Parathyroid adenoma (tissue), 2 donors: ENCODE data around the gene BID.

Experiments used
- H2AFZ ChIP-seq: fragments of 300-600 bp; sonication (generic); one replicate; pipeline ENCODE4 v1.7.0; 2017; ENCODE audit warnings: antibody characterized with exemption, mild to moderate bottlenecking
- H3K27ac ChIP-seq: fragments of 300-600 bp; sonication (generic); one replicate; pipeline ENCODE4 v1.7.0; 2017
- H3K27me3 ChIP-seq: fragments of 300-600 bp; sonication (generic); one replicate; pipeline ENCODE4 v1.7.0; 2017; ENCODE audit warnings: low read length; ENCODE audit not compliant: control insufficient read depth, insufficient read depth
- H3K36me3 ChIP-seq: fragments of 300-600 bp; sonication (generic); one replicate; pipeline ENCODE4 v1.7.0; 2017; ENCODE audit warnings: low read length; ENCODE audit not compliant: control insufficient read depth, insufficient read depth
- H3K4me1 ChIP-seq: fragments of 300-600 bp; sonication (generic); one replicate; pipeline ENCODE4 v1.7.0; 2017; ENCODE audit warnings: control low read depth
- H3K4me2 ChIP-seq: fragments of 300-600 bp; sonication (generic); one replicate; pipeline ENCODE4 v1.7.0; 2017; ENCODE audit warnings: low read length
- H3K4me3 ChIP-seq: fragments of 300-600 bp; sonication (generic); one replicate; pipeline ENCODE4 v1.7.0; 2017; ENCODE audit warnings: low read depth, low read length
- H3K79me2 ChIP-seq: fragments of 300-600 bp; sonication (generic); one replicate; pipeline ENCODE4 v1.7.0; 2017; ENCODE audit warnings: control low read depth
- H3K9ac ChIP-seq: fragments of 300-600 bp; sonication (generic); one replicate; pipeline ENCODE4 v1.7.0; 2017; ENCODE audit warnings: mild to moderate bottlenecking
- H3K9me3 ChIP-seq: fragments of 300-600 bp; sonication (generic); one replicate; pipeline ENCODE4 v1.7.0; 2017; ENCODE audit warnings: low read length; ENCODE audit not compliant: control insufficient read depth
- TF ChIP-seq, protein P1 (sequence below): fragments of 300-600 bp; sonication (generic); IDR thresholded peaks from one replicate; pipeline ENCODE4 v1.7.0; 2017; ENCODE audit warnings: antibody characterized with exemption, mild to moderate bottlenecking
- donor health status: primary hyperparathyroidism.

The BID gene

DNA sequence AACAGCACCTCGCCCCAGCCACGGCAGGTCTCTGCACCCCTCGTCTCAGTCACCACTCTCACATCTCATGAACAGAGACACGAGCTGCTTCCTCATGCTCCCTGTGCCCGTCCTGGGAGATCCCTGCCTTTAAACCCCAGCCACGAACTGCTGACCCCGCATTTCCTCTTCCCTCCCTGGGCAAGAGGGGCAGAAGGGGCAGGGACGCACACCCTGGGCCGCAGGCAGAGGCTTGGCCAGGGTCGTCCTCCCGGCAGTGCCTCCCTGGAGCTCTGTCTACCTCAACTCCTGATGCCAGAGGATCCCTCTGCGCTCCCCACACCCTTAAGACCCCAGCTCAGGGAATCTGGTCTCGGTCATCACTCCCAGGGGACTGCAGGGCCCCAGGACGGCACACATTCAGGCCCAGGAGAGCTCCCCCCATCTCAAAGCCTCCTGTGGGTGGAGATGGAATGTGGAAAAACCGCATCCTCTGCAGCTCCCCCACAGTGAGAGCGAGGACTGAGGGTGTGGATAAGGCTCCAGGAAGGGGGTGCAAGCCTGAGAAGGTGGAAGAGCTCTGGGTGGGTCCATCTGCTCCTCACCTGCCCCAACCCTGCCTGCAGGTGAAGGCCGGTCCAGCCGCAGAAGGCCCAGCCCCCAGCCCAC is 1.2 kb downstream of the BID start:
- peak overlapping the region; percentile 70 for H3K4me2 ChIP-seq
- no peaks in the 10 kb centered on the region for H3K27me3 ChIP-seq
- no peak overlapping the region for H3K9ac ChIP-seq
- TF ChIP-seq, protein P1, sequence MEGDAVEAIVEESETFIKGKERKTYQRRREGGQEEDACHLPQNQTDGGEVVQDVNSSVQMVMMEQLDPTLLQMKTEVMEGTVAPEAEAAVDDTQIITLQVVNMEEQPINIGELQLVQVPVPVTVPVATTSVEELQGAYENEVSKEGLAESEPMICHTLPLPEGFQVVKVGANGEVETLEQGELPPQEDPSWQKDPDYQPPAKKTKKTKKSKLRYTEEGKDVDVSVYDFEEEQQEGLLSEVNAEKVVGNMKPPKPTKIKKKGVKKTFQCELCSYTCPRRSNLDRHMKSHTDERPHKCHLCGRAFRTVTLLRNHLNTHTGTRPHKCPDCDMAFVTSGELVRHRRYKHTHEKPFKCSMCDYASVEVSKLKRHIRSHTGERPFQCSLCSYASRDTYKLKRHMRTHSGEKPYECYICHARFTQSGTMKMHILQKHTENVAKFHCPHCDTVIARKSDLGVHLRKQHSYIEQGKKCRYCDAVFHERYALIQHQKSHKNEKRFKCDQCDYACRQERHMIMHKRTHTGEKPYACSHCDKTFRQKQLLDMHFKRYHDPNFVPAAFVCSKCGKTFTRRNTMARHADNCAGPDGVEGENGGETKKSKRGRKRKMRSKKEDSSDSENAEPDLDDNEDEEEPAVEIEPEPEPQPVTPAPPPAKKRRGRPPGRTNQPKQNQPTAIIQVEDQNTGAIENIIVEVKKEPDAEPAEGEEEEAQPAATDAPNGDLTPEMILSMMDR: no peak
- peak overlapping the region; percentile 24 for H3K4me3 ChIP-seq
- no peaks in the 10 kb centered on the region for H3K79me2 ChIP-seq
- no peaks in the 10 kb centered on the region for H3K9me3 ChIP-seq
- no peak overlapping the region for H2AFZ ChIP-seq
- no peak overlapping the region for H3K27ac ChIP-seq
- no peaks in the 10 kb centered on the region for H3K36me3 ChIP-seq
- peaks cover 6% of the 10 kb centered on the region for H3K4me1 ChIP-seq

DNA sequence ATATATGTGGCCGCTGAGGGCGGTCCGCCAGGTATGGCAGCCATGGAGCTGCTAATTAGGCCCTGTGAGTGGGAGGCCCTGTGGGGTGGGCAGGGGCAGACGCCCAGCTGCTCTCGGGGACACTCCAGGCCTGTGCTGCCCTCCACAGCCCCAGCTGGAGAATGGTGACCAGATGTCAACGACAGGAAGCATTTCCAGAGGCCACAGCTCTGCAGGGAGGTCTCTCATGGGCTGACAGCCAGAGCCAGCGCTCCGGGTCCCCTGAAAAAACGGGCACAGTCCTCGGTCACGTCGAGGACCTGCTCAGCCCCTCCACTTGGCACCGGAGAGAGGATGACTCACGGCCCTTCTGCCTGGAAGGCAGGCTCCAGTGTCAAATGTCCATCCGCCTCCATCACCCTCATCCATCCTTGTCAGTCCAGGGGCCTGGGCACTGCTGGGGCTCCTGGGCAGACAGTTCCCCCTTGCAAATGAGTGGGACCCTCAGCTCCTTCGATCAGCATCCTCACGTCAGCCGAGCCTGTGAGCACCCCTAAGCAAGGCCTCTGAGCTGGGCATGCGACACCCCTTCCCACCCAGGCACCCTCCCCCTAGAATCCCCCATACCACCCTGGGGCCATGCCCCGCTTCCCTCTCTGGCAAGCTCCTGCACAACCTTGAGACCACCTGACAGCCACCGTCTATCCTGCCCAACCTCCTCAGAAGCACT is 1.9 kb downstream of the BID start:
- H2AFZ ChIP-seq: no peak overlapping the region
- H3K9me3 ChIP-seq: no peaks in the 10 kb centered on the region
- TF ChIP-seq, protein P1: no peak
- peaks cover 6% of the 10 kb centered on the region for H3K4me1 ChIP-seq
- no peaks in the 10 kb centered on the region for H3K27me3 ChIP-seq
- H3K36me3 ChIP-seq: no peaks in the 10 kb centered on the region
- no peak overlapping the region for H3K4me3 ChIP-seq
- H3K27ac ChIP-seq: no peak overlapping the region
- no peaks in the 10 kb centered on the region for H3K79me2 ChIP-seq
- no peak overlapping the region for H3K4me2 ChIP-seq
- H3K9ac ChIP-seq: no peak overlapping the region

DNA sequence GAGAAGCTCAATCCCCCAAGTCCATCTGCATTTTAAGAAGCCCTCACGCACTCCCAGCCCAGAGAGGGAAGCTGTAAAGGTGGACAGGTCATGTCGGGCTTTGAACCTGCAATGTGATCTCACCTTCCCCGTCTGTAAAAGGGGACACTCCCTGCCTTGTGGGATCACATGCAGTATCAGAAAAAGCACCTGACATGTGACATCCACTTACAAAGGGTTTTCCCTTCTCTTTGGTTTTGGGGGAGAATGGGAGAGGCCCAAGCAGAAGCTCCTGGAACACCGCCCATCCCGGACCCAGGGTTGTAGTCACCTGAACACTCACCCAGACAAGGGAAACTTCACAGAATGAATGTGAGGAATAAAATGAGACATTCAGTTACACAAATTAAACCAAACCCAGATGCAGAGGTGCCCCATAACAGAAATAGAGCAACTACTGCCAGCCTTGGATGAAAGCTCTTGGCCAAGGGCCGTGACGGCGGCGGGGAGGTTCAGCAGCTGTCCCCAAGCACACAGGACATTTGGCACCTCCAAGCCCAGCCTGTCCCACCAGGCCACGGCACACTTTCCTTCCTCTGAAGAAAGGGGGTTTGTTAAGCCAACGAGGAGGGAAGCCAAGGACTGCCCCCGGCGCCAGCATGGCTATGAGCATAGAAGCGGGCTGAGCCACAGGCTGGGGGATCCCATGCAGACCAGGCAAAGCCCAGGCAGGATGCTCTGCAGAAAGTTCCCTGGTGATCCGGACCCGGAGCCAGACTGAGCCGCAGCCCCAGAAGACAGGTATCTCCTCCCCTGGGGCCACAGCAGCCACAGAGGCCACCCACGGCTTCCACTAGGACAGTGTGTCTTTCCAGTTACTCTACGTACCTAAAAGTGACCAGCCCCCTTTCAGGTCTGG is 3.8 kb downstream of the BID start:
- Histone ChIP-seq H2AFZ (no peak overlapping the region), H3K4me1 (peaks cover 6% of the 10 kb centered on the region), H3K27me3 (no peaks in the 10 kb centered on the region), H3K36me3 (no peaks in the 10 kb centered on the region), H3K4me2 (no peak overlapping the region), H3K79me2 (no peaks in the 10 kb centered on the region), H3K9me3 (no peaks in the 10 kb centered on the region), H3K27ac (no peak overlapping the region), H3K4me3 (no peak overlapping the region), H3K9ac (no peak overlapping the region)
- TF ChIP-seq, protein P1: no peak

DNA sequence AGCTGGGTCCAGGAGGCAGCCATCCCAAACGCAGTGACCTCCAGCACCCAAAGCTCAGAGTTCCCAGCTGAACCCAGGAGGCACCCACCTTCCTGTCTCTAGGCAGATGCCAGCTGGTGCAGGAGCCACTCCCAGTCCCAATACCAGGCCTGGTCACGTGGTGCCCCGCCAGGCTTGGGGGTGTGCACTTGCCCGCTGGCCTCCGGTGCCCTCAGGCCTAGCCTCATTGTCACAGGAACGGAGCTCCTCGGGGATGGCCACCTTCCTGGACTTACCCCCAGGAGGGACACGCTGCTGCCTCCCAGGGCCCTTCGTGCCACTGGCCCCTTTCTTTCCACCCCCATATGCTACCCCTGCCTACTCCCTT is 4.6 kb downstream of the BID start:
- no peak overlapping the region for H3K27ac ChIP-seq
- TF ChIP-seq, protein P1: no peak
- H3K4me3 ChIP-seq: no peak overlapping the region
- no peak overlapping the region for H2AFZ ChIP-seq
- H3K4me1 ChIP-seq: peaks cover 6% of the 10 kb centered on the region
- H3K79me2 ChIP-seq: no peaks in the 10 kb centered on the region
- H3K27me3 ChIP-seq: no peaks in the 10 kb centered on the region
- H3K4me2 ChIP-seq: no peak overlapping the region
- no peak overlapping the region for H3K9ac ChIP-seq
- H3K9me3 ChIP-seq: no peaks in the 10 kb centered on the region
- H3K36me3 ChIP-seq: no peaks in the 10 kb centered on the region
